ENCODE data around the gene INTU.

DNA sequence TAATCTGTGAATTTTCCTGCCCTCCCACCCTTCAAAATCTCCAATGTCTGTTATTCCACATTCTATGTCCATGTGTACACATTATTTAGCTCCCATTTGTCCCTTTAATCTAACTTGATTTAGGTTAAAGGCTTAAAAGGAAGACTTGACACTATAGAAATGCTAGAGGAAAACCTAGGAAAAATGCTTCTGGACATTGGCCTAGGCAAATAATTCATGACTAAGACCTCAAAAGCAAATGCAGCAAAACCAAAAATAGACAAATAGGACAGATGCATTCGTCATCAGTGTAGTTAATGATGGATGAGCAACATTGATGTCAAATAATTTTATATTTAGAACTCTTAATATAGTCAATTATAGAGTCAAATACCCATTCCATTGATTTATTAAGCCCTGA lies 36.9 kb downstream of the INTU start:
- TF ChIP-seq, protein P1, sequence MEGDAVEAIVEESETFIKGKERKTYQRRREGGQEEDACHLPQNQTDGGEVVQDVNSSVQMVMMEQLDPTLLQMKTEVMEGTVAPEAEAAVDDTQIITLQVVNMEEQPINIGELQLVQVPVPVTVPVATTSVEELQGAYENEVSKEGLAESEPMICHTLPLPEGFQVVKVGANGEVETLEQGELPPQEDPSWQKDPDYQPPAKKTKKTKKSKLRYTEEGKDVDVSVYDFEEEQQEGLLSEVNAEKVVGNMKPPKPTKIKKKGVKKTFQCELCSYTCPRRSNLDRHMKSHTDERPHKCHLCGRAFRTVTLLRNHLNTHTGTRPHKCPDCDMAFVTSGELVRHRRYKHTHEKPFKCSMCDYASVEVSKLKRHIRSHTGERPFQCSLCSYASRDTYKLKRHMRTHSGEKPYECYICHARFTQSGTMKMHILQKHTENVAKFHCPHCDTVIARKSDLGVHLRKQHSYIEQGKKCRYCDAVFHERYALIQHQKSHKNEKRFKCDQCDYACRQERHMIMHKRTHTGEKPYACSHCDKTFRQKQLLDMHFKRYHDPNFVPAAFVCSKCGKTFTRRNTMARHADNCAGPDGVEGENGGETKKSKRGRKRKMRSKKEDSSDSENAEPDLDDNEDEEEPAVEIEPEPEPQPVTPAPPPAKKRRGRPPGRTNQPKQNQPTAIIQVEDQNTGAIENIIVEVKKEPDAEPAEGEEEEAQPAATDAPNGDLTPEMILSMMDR (IDR thresholded peaks at IDR 0.05): no peak
- no peak for TF ChIP-seq POLR2A (IDR thresholded peaks at IDR 0.05)
